Astrocyte (in vitro differentiated cells and primary cell): ENCODE data around the gene TBL2. TPM values are rescaled to one million over a fixed set of nuclear protein-coding genes. Genes with fewer than 3 reads are reported as not detected.
"Not testable (repeated sequence)": the region's sequence is repeated elsewhere in the genome, so short reads cannot be mapped to it uniquely, and the experiment has no call there.

ENCODE experiments used
- DNase-seq: peaks from one replicate; pipeline ENCODE4 v3.0.0-alpha.2; 2010; ENCODE audit warnings: low read depth
- FAIRE-seq: peaks from 2 replicates; lab custom pipeline; 2011; peaks lifted over from hg19 to GRCh38; lab: Jason Lieb, UNC
- H2AFZ ChIP-seq: 2 replicates; pipeline ENCODE4 v1.6.0; 2012; ENCODE audit warnings: low read depth, low read length, inconsistent platforms
- H3K27ac ChIP-seq: 2 replicates; pipeline ENCODE4 v1.5.1; 2011; ENCODE audit warnings: low read depth, low read length, inconsistent platforms
- H3K27me3 ChIP-seq: 2 replicates; pipeline ENCODE4 v1.6.0; 2011; ENCODE audit warnings: low read length, inconsistent platforms; ENCODE audit not compliant: insufficient read depth
- H3K36me3 ChIP-seq: 2 replicates; pipeline ENCODE4 v1.5.1; 2011; ENCODE audit warnings: low read length, inconsistent platforms; ENCODE audit not compliant: insufficient read depth
- H3K4me1 ChIP-seq: 2 replicates; pipeline ENCODE4 v1.5.1; 2011; ENCODE audit warnings: low read length, inconsistent platforms; ENCODE audit not compliant: insufficient read depth
- H3K4me2 ChIP-seq: 2 replicates; pipeline ENCODE4 v1.6.0; 2012; ENCODE audit warnings: low read length, inconsistent platforms
- H3K4me3 ChIP-seq: 2 replicates; pipeline ENCODE4 v1.5.1; 2011; ENCODE audit warnings: low read depth, mild to moderate bottlenecking, low read length, inconsistent platforms; ENCODE audit not compliant: insufficient read depth
- H3K79me2 ChIP-seq: 2 replicates; pipeline ENCODE4 v1.6.0; 2012; ENCODE audit warnings: mild to moderate bottlenecking, low read length, inconsistent platforms; ENCODE audit not compliant: insufficient read depth
- H3K9ac ChIP-seq: 2 replicates; pipeline ENCODE4 v1.6.0; 2012; ENCODE audit warnings: mild to moderate bottlenecking, low read length, inconsistent platforms
- H3K9me3 ChIP-seq: 2 replicates; pipeline ENCODE4 v1.5.1; 2012; ENCODE audit warnings: low read depth, mild to moderate bottlenecking, low read length, inconsistent platforms; ENCODE audit not compliant: insufficient read depth
- H4K20me1 ChIP-seq: 2 replicates; pipeline ENCODE4 v1.6.0; 2012; ENCODE audit warnings: low read length, inconsistent platforms; ENCODE audit not compliant: insufficient read depth
- H3K27ac Mint-ChIP-seq: one replicate; pipeline ENCODE4 v1.8.0; 2021; ENCODE audit warnings: mild to moderate bottlenecking, mixed read lengths; ENCODE audit not compliant: unreplicated experiment
- H3K27me3 Mint-ChIP-seq: one replicate; pipeline ENCODE4 v1.8.0; 2021; ENCODE audit warnings: low read depth, mixed read lengths; ENCODE audit not compliant: unreplicated experiment
- H3K36me3 Mint-ChIP-seq: one replicate; pipeline ENCODE4 v1.8.0; 2021; ENCODE audit warnings: low read depth, mixed read lengths; ENCODE audit not compliant: unreplicated experiment
- H3K4me1 Mint-ChIP-seq: one replicate; pipeline ENCODE4 v1.8.0; 2021; ENCODE audit warnings: low read depth, mixed read lengths; ENCODE audit not compliant: unreplicated experiment
- H3K4me3 Mint-ChIP-seq: one replicate; pipeline ENCODE4 v1.8.0; 2021; ENCODE audit warnings: mild to moderate bottlenecking, moderate library complexity, mixed read lengths; ENCODE audit not compliant: unreplicated experiment
- H3K9me3 Mint-ChIP-seq: one replicate; pipeline ENCODE4 v1.8.0; 2021; ENCODE audit warnings: mild to moderate bottlenecking, mixed read lengths; ENCODE audit not compliant: unreplicated experiment
- CTCF ChIP-seq: IDR thresholded peaks from 2 replicates; pipeline ENCODE4 v1.5.1; 2011; ENCODE audit warnings: low read depth, mild to moderate bottlenecking, inconsistent platforms, low read length, moderate library complexity; ENCODE audit not compliant: insufficient read depth
- EZH2 ChIP-seq: IDR thresholded peaks from 2 replicates; pipeline ENCODE4 v1.6.1; 2012; ENCODE audit warnings: mild to moderate bottlenecking, low read length, inconsistent platforms; ENCODE audit not compliant: insufficient read depth
- total RNA-seq: library from RNA; stranded (reverse); gene quantifications from 2 replicates; pipeline ENCODE4 v1.2.1, GENCODE V29; 2021

The TBL2 gene
- total RNA-seq, 1 donor from 2014 or later = 54.8 TPM

GRCh38 chr7:73541722-73542121 is 36.7 kb downstream of the TBL2 start:
- DNase-seq = no peak
- H3K4me2 ChIP-seq = no peak overlapping the region
- H2AFZ ChIP-seq = no peak overlapping the region
- TF ChIP-seq EZH2 (no peak), CTCF (no peak)
- Mint-ChIP-seq H3K9me3 (no peaks in the 10 kb centered on the region), H3K4me1 (peaks cover 9% of the 10 kb centered on the region), H3K36me3 (peaks cover 31% of the 10 kb centered on the region), H3K27me3 (no peaks in the 10 kb centered on the region), H3K27ac (no peak overlapping the region), H3K4me3 (no peak overlapping the region)
- H3K27me3 ChIP-seq = no peaks in the 10 kb centered on the region
- H3K27ac ChIP-seq = no peak overlapping the region
- peaks cover 55% of the 10 kb centered on the region for H4K20me1 ChIP-seq
- no peak overlapping the region for H3K9ac ChIP-seq
- H3K79me2 ChIP-seq = peaks cover 46% of the 10 kb centered on the region
- FAIRE-seq = no peak
- no peaks in the 10 kb centered on the region for H3K9me3 ChIP-seq
- H3K4me1 ChIP-seq = no peaks in the 10 kb centered on the region
- H3K4me3 ChIP-seq = no peak overlapping the region
- peaks cover 30% of the 10 kb centered on the region for H3K36me3 ChIP-seq

- Histone ChIP-seq H3K27me3 (no peaks in the 10 kb centered on the region), H3K36me3 (peaks cover 37% of the 10 kb centered on the region), H3K4me2 (no peak overlapping the region), H3K4me1 (no peaks in the 10 kb centered on the region), H3K79me2 (peaks cover 30% of the 10 kb centered on the region), H2AFZ (no peak overlapping the region), H4K20me1 (peaks cover 38% of the 10 kb centered on the region), H3K4me3 (no peak overlapping the region), H3K27ac (no peak overlapping the region), H3K9me3 (no peaks in the 10 kb centered on the region), H3K9ac (no peak overlapping the region)
- TF ChIP-seq CTCF = no peak
- TF ChIP-seq EZH2 = no peak
- Mint-ChIP-seq H3K9me3 (no peaks in the 10 kb centered on the region), H3K4me1 (peaks cover 9% of the 10 kb centered on the region), H3K27ac (peak overlapping the region; percentile 77), H3K4me3 (no peak overlapping the region), H3K27me3 (no peaks in the 10 kb centered on the region), H3K36me3 (peaks cover 26% of the 10 kb centered on the region)
- FAIRE-seq (no peak), DNase-seq (no peak)
These were observed 38.7 kb downstream of the TBL2 start for GRCh38 chr7:73539709-73540108.

GRCh38 chr7:73538510-73538909 is 39.9 kb downstream of the TBL2 start:
- not testable (repeated sequence) for H3K27me3 Mint-ChIP-seq, H3K9me3 ChIP-seq, H2AFZ ChIP-seq, DNase-seq, H3K27ac Mint-ChIP-seq, H3K9me3 Mint-ChIP-seq, H3K4me1 ChIP-seq, H3K9ac ChIP-seq, H3K27ac ChIP-seq, H3K4me1 Mint-ChIP-seq, FAIRE-seq, H3K4me3 ChIP-seq, H3K4me3 Mint-ChIP-seq, H3K4me2 ChIP-seq, H3K27me3 ChIP-seq
- H3K79me2 ChIP-seq = peaks cover 20% of the 10 kb centered on the region
- H3K36me3 ChIP-seq = peaks cover 37% of the 10 kb centered on the region
- peaks cover 27% of the 10 kb centered on the region for H3K36me3 Mint-ChIP-seq
- peaks cover 28% of the 10 kb centered on the region for H4K20me1 ChIP-seq
